Breast epithelium (tissue), 3 donors: ENCODE results near the gene EFNB3.

Experiments
- CTCF ChIP-seq, 3 donors: fragments of 450-650 bp; IDR thresholded peaks; one replicate each; pipeline ENCODE4 v1.5.1; 2016 to 2017; ENCODE audit warnings: antibody characterized with exemption in 3 of 3, mild to moderate bottlenecking in 3 of 3, moderate library complexity in 3 of 3
- POLR2A ChIP-seq: fragments of 450-650 bp; IDR thresholded peaks from one replicate; pipeline ENCODE4 v1.6.1; 2016; ENCODE audit warnings: antibody characterized with exemption, mild to moderate bottlenecking, moderate library complexity

- no peak for TF ChIP-seq CTCF (IDR thresholded peaks at IDR 0.05)
- TF ChIP-seq POLR2A, result no peak
Measured at GRCh38 chr17:7745748-7746470, 40.9 kb downstream of the EFNB3 start.
